Suppressor macrophage treated with lipopolysaccharide for 4 hours (primary cell): ENCODE data around the gene ROR2.

Experiments
- DNase-seq: peaks from one replicate; pipeline ENCODE4 v3.0.0-alpha.2; 2020

The ROR2 gene

DNA sequence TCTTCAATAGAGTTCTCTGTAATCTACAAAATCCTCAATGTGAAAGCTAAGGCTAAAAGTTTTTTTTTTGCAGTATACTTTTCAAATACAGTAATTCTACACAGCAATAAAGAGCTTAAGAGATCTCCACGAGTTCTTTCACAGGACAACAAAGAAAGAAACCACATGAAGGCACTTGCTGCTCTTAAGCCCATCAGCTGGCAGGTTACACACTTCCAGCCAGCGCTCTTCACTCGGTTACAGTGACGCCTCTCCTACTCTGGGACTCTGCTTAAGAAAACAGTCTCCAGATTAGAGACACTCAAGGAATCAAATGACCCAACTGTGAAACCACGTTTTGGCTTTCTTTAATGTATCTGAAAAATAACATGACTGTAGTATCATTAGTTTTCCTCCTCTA lies 85.0 kb downstream of the ROR2 start:
- no peak for DNase-seq

DNA sequence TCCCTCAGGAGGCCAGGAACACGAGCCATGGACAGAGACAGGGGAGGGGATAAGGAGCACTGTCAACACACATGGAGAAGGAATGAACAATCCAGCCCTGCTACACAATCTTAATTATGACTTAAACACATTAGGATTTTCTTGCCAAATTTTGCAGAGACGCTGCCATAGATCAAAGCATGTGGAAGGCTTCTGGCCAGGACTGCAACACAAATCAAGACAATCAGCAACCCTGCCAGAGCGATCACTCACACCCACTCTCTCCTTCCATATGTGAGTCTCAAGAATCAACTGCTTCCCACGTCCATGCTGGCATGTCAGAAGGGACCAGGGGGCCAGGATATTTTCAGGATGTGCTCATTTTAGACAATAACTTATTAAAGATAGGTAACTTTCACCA lies 85.6 kb downstream of the ROR2 start:
- no peak for DNase-seq

DNA sequence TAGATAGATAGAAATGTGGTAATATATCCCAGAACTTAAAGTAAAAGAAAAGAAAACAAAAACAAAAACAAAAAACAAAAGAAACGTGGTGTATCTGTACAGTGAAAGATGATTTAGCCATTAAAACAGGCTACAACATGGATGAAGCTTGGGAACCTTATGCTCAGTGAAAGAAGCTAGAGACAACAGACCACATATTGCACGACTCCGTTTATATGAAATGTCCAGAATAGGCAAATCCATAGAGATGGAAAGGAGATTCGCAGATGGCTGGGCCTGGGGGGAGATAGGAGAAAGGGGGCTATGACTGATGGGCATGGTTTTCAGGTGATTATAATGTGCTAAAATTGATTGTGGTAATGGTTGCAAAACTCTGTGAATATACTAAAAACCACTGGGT lies 86.6 kb downstream of the ROR2 start:
- DNase-seq: no peak

DNA sequence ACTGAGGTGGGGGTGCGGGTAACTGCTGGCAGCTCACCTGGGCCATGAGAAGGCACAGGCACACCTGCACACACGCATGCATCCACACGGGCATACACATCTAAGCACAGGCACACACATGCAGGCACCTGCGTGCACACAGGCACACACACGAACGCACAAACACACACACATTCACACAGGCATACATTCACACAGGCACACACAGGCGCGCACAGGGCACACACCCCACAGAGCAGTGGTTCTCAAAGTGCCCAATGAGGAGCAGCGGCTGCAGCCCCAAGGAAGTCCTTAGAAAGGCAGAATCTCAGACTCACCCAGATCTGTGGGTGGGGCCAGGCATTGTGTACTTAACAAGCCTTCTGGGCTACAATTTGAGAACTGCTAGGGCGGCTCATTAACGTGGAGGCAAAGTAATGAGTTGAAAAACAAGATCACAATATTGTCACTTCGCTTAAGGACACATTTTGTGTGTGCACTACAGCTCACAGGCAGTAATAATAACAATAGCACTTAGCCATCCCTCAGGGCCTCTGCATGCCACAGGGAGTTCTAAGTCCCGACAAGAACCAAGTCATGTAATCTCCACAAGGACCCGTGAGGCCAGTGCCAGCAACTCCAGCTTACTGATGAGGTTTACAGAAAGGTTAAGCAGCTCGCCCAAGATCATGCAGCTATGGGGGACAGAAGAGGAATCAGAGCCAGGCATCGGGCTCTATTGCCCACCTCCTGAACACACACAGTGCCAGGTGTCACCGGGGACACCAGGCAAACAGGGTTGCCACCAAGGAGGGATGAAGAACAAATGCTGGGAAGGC lies 91.6 kb downstream of the ROR2 start:
- DNase-seq: no peak

DNA sequence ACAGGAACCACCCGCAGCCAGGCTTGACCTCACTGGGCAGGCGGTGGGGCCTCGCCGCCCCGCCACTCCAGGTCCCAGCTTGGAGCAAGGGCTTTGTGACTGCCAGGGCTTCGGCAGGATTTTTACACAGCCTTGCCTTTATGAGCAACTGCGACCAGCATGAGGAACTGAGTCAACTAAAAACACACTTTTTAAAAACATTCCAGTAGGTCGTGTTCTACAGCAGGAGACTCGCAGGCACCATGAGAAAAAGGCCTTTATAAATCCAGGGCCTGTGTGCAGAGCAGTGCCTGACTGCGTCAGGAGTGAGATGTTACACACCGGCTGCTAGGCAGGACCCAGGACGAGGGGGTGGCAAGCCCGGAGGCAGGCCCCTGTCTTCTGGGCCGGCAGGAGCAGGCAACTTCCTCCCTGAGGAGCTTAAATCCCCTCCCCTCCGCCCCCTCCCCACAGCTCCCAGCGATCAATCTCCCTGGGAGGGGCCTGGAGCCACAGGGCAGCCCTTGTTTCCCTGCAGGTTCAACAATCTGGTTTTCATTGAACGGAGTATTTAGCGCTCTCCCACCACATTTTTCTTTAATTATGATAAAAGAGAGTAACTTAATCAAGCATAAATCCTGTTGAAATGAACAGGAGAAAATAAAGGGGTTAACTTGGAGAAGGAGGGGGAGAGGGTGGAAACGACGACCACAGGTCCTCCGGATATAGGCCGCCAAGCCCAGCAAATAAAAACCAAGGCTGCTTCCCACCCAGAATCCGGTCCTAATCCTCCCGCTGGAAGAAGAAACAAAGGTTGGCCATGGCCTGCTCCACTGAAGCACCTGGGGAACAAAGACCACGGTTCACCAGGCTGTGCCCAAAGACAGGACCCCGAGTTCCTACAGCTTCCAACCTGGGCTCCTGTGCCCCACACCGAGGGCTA lies 92.5 kb downstream of the ROR2 start:
- DNase-seq: no peak

DNA sequence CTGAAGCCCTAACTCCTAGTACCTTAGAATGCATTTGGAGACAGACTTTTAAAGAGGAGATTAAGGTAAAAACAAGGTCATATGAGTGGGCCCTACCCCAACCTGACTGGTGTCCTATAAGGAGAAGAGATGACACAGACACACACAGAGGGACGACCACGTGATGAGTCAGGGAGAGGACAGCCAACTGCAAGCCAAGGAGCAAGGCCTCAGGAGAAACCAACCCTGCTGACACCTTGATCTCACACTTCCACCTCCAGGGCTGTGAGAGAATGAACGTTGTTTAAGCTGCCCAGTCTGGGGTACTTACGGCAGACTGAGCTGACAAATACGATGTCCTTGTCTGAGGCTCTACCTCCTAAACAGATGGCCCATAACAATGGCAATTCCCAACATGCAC lies 93.6 kb downstream of the ROR2 start:
- no peak for DNase-seq

DNA sequence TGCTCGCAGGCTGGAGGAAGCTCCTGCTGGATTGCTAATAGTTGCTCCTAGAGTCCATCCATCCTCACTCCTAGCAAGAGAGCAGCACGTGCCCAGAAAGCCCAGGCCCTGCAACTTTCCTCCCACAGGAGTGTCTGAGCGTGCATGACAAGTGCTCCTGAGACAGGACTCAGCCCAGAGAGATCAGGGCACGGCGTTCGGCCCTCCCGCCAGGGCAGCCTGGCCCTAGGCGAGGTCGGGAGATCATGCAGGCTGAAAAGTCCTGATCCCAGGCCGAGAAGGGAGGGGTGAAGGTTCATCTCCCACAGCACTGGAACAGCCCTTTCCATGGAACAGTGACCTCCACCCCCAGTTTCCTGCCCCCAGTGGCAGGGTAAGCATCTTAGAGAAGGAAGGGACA lies 94.8 kb downstream of the ROR2 start:
- no peak for DNase-seq

DNA sequence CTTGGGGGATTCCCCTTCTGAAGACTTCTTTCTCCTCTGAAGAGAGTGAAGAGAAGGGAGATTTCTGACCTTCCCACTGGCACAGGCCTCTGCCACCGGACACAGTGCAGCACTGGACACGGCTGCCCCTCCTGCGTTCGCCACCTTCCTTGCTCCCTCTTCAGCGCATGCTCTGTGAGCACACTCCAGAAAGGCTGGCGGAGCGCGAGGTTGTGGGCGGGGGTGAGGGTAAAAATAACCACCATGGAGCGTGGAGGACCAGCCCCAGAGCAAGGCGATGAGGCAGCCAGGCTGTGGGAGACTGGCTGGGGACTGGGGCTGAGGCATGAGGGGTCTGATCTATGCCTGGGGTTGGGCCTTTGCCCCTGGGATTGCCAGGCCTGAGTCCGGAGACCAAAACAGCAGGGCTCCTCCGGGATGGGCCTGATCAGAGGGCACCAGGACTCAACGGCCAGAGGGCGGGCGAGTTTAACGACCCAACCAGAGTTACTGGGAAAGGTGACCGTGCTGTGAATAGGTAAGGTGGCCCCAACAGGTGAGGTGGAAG lies 97.2 kb downstream of the ROR2 start:
- no peak for DNase-seq

DNA sequence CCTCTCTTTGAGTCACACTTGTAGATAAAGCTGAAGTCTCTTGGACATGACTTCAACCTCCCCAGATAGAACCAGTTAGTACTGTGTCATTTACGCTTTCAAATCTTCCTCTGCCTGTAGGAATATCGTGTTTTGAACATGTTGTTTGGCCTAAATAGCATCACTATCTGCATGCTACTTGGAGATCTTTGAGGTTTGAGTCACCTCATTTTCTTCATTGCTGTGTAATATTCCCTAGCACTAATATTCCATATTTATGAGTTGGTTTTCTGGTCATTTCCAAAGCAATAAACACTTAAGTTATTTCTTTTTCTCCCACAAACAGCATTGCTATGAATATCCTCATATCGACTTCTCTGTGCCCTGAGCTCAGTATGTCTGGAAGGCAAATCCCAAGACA lies 100.3 kb downstream of the ROR2 start:
- DNase-seq: no peak

DNA sequence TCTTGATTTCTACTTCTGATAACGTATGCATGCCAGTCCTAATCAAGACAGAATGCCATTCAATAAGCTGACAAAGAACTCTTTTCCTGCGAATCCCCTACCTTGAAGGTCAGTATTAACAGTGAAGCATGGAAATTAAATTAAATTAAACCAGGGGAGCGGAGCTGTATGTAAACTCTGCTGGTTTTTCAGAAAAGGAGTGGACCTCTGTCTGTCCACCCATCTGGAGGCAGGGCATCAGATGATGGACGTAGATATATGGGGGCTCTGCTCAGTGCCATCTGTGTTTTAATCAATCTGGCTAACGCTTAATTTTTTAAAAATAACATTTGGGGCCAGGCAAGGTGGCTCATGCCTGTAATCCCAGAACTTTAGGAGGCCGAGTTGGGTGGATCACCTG lies 101.9 kb downstream of the ROR2 start:
- no peak for DNase-seq

DNA sequence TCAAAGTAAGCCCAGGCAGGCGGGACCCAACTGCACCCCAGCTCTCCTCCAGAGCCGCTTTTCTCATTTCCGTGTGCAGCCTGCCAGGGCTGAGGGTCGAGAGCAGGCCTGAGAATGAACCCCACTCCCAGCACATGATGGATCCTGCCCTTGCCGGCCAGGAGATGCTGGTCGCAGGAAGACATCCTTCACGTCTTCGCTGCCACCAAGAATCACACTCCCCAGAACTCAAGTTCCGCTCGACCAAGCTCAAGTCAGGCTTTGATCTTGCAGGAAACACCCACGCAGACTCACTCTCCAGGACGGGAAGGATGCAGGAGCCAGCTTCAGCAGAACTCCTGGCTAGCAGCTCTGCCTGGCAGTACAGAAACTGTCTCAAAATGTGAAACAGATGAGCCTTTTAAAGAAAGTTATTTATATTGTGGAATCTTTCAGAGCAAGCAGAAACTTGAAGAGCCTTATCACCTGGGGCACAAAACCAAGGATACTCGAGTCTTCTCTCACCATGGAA lies 102.4 kb downstream of the ROR2 start:
- no peak for DNase-seq

DNA sequence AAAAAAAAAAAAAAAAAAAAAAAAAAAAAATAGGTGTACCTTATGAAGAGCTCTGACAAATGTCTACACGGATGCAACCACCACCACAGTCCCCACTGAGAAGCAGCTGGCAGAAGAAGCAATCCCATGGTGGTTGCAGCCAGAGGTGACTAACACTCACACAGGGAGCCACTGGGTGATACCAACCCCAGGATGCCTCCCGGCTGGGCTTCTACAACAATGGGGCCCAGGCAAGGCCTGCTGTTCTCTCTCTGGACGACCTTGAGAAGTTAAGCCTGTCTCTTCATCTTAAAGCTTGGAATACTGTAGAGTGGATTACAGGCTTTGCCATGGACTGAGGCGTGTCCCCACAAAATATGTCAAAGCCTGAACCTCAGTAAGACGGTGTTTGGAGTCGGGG lies 104.1 kb downstream of the ROR2 start:
- no peak for DNase-seq

DNA sequence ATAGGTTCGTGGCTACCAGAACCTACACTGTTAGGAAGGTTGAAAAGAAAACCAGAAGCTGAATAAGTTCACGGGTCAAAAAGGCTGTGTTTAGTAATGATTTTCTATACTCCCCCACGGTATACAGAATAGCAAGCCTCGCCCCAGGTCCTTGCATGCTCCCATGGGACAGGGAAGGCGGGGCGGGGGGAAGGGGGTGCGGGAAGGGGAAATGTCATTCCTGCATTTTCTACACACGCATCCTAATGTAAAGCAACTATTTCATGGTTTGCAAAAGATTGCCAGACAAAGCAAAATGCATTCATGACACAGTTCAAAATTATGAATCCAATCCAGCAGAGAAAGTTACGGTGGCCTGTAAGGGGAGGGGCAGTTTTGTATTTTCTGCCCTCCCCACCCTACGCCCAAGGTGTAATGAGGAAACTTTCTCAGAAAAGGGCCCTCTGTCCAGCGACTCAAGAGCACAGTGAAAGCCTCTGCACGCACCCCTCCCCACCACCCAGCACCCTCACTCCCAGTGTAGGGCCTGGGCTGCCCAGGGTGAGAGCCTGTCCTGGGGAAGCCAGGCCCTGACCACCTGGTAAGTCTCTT lies 105.2 kb downstream of the ROR2 start:
- no peak for DNase-seq

DNA sequence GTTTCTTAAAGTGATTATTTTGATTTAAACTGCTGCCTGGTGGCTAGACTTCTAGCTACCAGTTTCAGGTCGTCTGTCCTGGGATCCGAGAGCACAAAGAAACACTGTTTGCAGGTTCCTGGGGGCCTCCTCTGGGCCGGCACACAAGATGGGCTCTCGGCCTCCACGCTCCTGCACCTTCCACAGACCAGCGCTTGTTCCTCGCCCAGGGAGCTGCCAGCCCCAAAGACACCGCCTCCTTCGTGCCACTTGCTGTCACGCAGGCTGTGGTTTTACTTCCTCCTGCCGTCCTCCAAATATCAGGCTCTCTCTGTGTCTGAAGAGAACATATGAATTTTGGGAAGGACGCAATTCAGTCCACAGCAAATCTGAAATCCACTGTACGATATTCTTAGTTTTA lies 105.8 kb downstream of the ROR2 start:
- peak; percentile 59 for DNase-seq

DNA sequence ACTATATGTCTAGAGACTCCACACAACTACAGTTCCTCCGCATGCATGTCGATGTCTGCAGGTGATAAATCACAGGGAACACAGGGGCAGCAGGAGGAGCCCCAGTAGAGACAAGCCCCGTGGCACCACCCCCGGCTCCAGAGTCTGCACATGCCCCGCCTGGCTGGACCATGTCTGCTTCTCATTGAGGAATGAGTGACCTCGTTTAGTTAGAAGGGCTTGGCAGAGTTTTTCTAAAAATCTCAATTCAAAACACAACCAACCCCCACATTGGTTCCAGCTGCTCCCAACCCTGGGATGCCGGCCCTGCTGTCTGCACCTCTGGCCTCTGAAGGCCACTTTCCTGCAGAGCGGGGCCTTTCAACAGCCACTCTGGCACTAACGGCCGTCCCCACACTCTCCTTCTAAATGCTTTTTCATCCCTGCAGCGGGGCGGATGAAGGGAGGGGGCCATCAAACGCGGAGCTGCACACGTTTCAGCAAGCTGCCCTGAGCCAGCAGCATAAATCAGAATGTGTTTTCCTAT lies 106.3 kb downstream of the ROR2 start:
- no peak for DNase-seq

DNA sequence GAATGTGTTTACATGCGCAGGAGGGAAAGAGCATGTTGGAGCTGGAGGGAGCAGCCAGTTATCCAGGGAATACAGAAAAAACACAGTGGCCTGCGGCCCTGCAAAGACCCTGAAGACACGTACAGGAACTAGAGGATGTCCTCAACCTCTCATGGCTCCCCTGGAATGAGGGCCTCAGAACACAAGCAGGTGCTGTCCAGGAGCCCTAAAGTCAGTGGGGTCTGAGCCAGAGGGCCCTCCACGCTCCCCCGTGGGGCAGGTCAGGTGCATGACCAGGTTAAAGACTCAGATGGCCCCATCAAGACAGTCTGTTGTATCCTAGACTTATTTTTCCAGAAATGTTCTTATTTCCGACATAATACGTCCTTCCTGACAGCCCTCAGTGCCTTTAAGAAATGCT lies 106.9 kb downstream of the ROR2 start:
- no peak for DNase-seq

DNA sequence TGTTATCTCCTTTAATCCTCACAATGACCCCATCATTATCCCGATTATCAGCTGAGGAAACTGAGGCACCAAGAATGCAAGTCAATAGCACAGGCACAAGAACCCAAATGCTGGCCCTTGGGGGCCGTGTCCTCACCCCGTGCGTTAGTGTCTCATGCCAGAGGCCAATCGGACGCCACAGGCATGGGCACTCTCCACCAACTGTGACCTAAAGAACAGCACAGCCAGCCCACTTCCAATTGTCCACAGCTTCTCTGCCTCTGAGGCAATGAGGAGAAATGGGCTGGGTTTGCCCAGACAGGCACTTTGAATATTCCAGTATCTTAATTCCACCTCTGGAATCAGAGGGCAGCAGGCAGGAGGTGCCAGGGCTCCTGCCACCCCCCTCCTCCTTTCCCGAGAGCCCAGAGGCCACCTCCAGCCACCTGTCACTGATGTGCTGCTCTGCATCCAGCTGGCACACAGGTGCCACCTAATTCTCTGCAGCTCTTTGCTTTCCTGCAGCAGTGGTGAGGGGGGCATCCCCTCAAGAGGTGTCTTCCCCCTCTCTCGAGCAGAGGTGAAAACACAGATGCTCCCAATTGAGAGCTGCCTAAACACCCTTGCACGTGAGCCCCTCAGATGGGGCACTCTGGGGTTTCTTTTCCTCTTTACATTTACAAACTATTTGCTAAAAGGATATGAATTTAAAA lies 107.5 kb downstream of the ROR2 start:
- no peak for DNase-seq

DNA sequence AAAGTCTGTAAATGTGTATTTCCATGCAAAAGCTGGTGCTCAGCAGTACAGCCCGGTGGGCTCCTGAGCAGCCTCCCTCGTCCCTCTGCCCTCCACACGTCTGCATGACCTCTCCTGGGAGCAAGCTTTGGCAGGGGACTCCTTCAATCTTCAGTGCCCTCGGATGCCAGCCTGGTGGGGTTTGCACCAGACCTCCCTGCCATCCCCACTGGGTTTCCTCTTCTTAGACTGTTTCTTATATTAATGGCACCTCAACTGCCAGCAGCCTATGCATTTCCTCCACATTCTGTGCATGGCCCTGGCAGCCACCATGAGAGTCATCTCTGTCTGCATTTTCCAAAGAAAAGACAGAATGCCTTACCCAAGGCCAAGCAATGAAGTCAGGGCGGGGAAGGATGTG lies 108.4 kb downstream of the ROR2 start:
- no peak for DNase-seq

DNA sequence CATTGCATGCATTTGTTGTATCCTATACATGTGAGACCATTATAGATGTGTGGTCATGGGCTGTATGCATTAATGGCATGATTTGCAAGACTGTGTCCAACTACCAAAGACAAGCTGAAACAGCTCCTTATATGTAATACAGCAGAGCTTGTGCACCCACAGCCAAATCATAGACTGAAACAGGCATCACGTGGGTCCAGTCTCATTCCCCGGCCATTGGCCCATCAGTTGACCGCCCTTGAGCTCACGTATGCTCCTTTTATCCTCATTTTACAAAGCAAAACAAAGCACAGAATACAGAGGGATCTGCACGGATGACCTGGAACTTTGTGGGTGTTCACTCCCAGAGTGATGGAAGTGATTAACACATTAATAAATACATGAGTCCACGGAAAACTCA lies 109.1 kb downstream of the ROR2 start:
- no peak for DNase-seq

DNA sequence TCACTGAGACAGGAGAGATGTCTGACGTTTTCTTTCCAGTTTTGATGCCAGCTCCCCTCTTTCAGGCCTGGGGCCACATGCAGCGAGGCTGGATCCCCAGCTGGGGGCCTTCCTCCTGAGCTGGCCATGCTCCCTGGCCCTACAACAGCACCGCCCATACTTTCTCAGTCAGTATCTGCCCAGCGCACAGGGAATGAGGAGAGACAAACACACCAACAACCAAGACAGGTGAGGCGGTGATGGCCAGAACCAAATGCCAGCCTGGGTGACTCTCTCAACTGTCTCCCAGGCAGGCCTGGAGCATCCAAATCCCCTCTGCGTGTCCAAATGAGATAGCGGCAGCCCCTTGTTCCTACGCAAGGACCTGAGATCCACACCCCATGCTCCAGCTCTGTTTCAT lies 109.6 kb downstream of the ROR2 start:
- no peak for DNase-seq

DNA sequence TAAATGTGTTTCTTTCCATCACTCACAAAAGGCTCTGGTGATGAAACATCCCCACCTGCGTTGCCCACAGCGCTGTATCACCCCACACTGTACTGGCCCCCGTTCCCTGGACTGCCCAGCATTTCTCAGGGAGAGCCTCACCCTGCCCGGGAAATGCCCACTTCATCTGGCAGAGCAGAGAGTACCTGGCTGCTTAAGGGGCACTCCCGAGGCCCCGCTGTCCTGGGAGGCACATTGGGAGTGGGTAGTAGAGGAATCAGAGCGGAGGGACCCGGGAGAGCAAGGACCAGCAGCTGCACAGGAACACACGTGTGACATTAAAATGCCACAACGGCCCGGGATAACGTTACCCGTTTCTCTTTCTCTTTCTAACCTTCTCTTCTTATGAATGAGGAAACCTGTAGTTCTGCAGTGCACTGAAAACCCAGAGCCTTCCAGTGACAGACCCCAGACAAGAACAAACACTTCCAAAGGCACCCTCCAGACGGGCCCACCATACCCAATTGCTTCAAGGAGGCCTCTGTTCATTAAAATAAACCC lies 110.0 kb downstream of the ROR2 start:
- DNase-seq: no peak
